ENCODE data around the gene KRT20. TPM values are rescaled to one million over a fixed set of nuclear protein-coding genes. Genes with fewer than 3 reads are reported as not detected.
A peak's percentile ranks its signal among the peaks of the same experiment; 100 is the strongest.
"Not testable (repeated sequence)": the region's sequence is repeated elsewhere in the genome, so short reads cannot be mapped to it uniquely, and the experiment has no call there.

Gene KRT20
- total RNA-seq, 1 donor from 2014 or later: not detected

GRCh38 chr17:40859536-40859935 is 25.5 kb downstream of the KRT20 start:
- TF ChIP-seq CTCF (IDR thresholded peaks at IDR 0.05): no peak
- no peak overlapping the region for H3K4me3 ChIP-seq
- intact Hi-C loops (cut with DNase I): loop anchor here (5.0 kb wide), 1 partner anchor 788 kb away; no protein-coding TSS in a partner anchor

DNA sequence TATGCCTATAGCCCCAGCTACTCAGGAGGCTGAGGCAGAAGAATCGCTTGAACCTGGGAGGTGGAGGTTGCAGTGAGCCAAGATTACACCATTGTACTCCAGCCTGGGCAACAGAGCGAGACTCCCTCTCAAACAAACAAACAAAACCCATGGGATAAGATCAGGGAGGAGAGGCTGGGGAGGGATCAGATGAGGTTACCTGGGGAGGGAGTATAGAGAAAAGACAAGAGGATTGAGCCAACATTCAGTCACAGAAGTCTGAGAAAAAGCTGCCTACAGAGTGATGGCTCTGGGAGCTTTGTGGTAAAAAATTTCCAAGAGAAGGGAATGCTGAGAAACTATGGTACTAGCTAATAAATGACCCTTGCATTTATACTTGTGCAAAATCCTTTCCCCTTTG is 26.4 kb downstream of the KRT20 start:
- H3K4me1 ChIP-seq; H3K27me3 ChIP-seq; H3K4me3 ChIP-seq; H3K36me3 ChIP-seq; H3K9me3 ChIP-seq; H3K27ac ChIP-seq; DNase-seq (ENCODE audit: low spot score in 2 of 2): not testable (repeated sequence)
- intact Hi-C loops (cut with DNase I): loop anchor here (5.0 kb wide), 1 partner anchor 789 kb away; no protein-coding TSS in a partner anchor

More at GRCh38 chr17:40859536-40859935, 25.5 kb downstream of the KRT20 start:
- Histone ChIP-seq H3K27me3 (no peaks in the 10 kb centered on the region), H3K36me3 (no peaks in the 10 kb centered on the region), H3K4me1 (no peaks in the 10 kb centered on the region), H3K27ac (no peak overlapping the region), H3K9me3 (no peaks in the 10 kb centered on the region)
- DNase-seq (ENCODE audit: low spot score in 2 of 2): no peak

GRCh38 chr17:40857535-40857934 is 27.5 kb downstream of the KRT20 start:
- Histone ChIP-seq H3K36me3 (no peaks in the 10 kb centered on the region), H3K27ac (peak overlapping the region in 1 of 2 donors; percentile 18), H3K4me3 (no peak overlapping the region), H3K4me1 (no peaks in the 10 kb centered on the region), H3K9me3 (no peaks in the 10 kb centered on the region), H3K27me3 (no peaks in the 10 kb centered on the region)
- no peak for TF ChIP-seq CTCF (IDR thresholded peaks at IDR 0.05)
- DNase-seq (ENCODE audit: low spot score in 2 of 2): no peak
- intact Hi-C loops (cut with DNase I): loop anchor here (5.0 kb wide), 1 partner anchor 790 kb away; no protein-coding TSS in a partner anchor

GRCh38 chr17:40854175-40854814 is 30.7 kb downstream of the KRT20 start:
- no peaks in the 10 kb centered on the region for H3K36me3 ChIP-seq

GRCh38 chr17:40852364-40852763 is 32.7 kb downstream of the KRT20 start:
- no peak for DNase-seq (ENCODE audit: low spot score in 2 of 2)
- no peaks in the 10 kb centered on the region for H3K9me3 ChIP-seq
- H3K4me1 ChIP-seq: no peaks in the 10 kb centered on the region
- no peak overlapping the region for H3K27ac ChIP-seq
- H3K36me3 ChIP-seq: no peaks in the 10 kb centered on the region
- no peak overlapping the region for H3K4me3 ChIP-seq
- intact Hi-C loops (cut with DNase I): loop anchor here (5.0 kb wide), 1 partner anchor 45 kb away; no protein-coding TSS in a partner anchor
- no peaks in the 10 kb centered on the region for H3K27me3 ChIP-seq
- no peak for TF ChIP-seq CTCF (IDR thresholded peaks at IDR 0.05)

More at GRCh38 chr17:40854175-40854814, 30.7 kb downstream of the KRT20 start:
- TF ChIP-seq CTCF (IDR thresholded peaks at IDR 0.05): no peak
- H3K27ac ChIP-seq: no peak overlapping the region
- no peaks in the 10 kb centered on the region for H3K27me3 ChIP-seq
- intact Hi-C loops (cut with DNase I): loop anchor here (5.0 kb wide), 1 partner anchor 47 kb away; no protein-coding TSS in a partner anchor
- no peak for DNase-seq (ENCODE audit: low spot score in 2 of 2)
- no peaks in the 10 kb centered on the region for H3K9me3 ChIP-seq
- no peaks in the 10 kb centered on the region for H3K4me1 ChIP-seq
- H3K4me3 ChIP-seq: no peak overlapping the region

DNA sequence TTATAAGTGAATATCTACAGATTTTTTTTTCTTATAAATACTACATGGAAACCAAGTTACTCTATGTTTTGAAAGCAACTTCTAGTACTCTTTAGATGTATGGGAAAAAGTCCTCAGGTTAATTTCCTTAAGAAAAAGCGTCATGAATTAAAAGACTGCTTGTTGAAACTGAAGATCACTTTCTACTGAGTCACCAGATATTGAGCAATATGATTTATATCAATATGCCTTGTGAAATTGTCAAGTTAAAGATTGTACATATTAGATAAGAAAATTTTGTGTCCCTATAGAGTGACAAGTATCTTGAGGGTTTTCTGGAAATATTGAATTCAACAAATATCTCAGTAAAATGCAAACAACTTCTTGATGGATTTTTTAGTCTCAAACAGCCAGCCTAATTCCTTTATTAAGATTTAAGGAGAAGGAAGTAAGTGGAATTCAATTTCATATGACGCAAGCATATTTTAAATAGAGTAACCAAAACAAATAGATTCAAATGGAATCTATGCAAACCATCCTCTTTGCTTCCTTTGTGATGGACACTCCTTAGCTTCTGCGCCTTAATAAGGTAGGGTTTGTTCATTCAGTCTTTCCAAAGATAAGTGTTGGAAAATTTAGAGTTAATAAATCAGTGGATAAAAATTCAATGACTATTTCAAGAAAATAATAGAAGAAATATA is 34.6 kb downstream of the KRT20 start:
- intact Hi-C loops (cut with DNase I): loop anchor here (5.0 kb wide), 1 partner anchor 43 kb away; no protein-coding TSS in a partner anchor
- H3K27me3 ChIP-seq: no peaks in the 10 kb centered on the region
- TF ChIP-seq CTCF (IDR thresholded peaks at IDR 0.05): no peak

More for the DNA sequence above, 34.6 kb downstream of the KRT20 start:
- Histone ChIP-seq H3K4me1 (no peaks in the 10 kb centered on the region), H3K36me3 (no peaks in the 10 kb centered on the region), H3K27ac (no peak overlapping the region), H3K4me3 (no peak overlapping the region), H3K9me3 (no peaks in the 10 kb centered on the region)
- DNase-seq (ENCODE audit: low spot score in 2 of 2): no peak

All from ascending aorta (tissue), 2 donors.